GM18951 (cell line): ENCODE results near the gene OPRL1.
A peak's percentile ranks its signal among the peaks of the same experiment; 100 is the strongest.

Experiments used
- POLR2A ChIP-seq: IDR thresholded peaks from 4 replicates; pipeline ENCODE4 v1.6.1; 2011; ENCODE audit warnings: mild to moderate bottlenecking; ENCODE audit not compliant: insufficient read length, insufficient read depth; ENCODE audit errors: extremely low read depth
- in situ Hi-C: fragments of 300-500 bp; cut with MboI; formaldehyde crosslinking; loops from one replicate; pipeline ENCODE4 v1.12.0; 2022; ENCODE audit warnings: low sequenced_read_pairs, mixed read lengths, inconsistent platforms; ENCODE audit not compliant: unreplicated experiment

The OPRL1 gene

GRCh38 chr20:64076061-64076997 is 3.6 kb upstream of the OPRL1 start:
- no peak for TF ChIP-seq POLR2A
- in situ Hi-C loops = no loop called here

- in situ Hi-C loops = no loop called here
- TF ChIP-seq POLR2A = peak; percentile 51
Measured at GRCh38 chr20:64077094-64077493, 2.8 kb upstream of the OPRL1 start.

- in situ Hi-C loops = no loop called here
- no peak for TF ChIP-seq POLR2A
Measured at GRCh38 chr20:64077541-64077875, 2.4 kb upstream of the OPRL1 start.

GRCh38 chr20:64077876-64078551 is 1.9 kb upstream of the OPRL1 start:
- TF ChIP-seq POLR2A = peak; percentile 41

GRCh38 chr20:64078934-64079272 is 979 bp upstream of the OPRL1 start:
- no peak for TF ChIP-seq POLR2A
- in situ Hi-C loops = no loop called here

More at GRCh38 chr20:64077876-64078551, 1.9 kb upstream of the OPRL1 start:
- in situ Hi-C loops = no loop called here

- TF ChIP-seq POLR2A = peak; percentile 64
- in situ Hi-C loops = no loop called here
Measured at GRCh38 chr20:64079273-64080012, 439 bp upstream of the OPRL1 start, which contains the start of gene RGS19. Gene RGS19, minus strand, starts transcription at chr20:64079518. Its CDS starts 2,632 bp downstream, at chr20:64076886.

- no peak for TF ChIP-seq POLR2A
Measured at GRCh38 chr20:64080813-64081623, 1.1 kb downstream of the OPRL1 start.

GRCh38 chr20:64081624-64081964 is 1.7 kb downstream of the OPRL1 start:
- in situ Hi-C loops = no loop called here

More at GRCh38 chr20:64080813-64081623, 1.1 kb downstream of the OPRL1 start:
- in situ Hi-C loops = no loop called here

GRCh38 chr20:64082126-64082731 is 2.3 kb downstream of the OPRL1 start:
- no peak for TF ChIP-seq POLR2A
- in situ Hi-C loops = no loop called here

More at GRCh38 chr20:64081624-64081964, 1.7 kb downstream of the OPRL1 start:
- no peak for TF ChIP-seq POLR2A

GRCh38 chr20:64082820-64083377 is 3.0 kb downstream of the OPRL1 start:
- TF ChIP-seq POLR2A = no peak
- in situ Hi-C loops = no loop called here

GRCh38 chr20:64083378-64083803 is 3.5 kb downstream of the OPRL1 start:
- TF ChIP-seq POLR2A = no peak
- in situ Hi-C loops = no loop called here

- in situ Hi-C loops = no loop called here
- TF ChIP-seq POLR2A = no peak
Measured at GRCh38 chr20:64083804-64084684, 4.2 kb downstream of the OPRL1 start, which contains the start of gene LKAAEAR1. Gene LKAAEAR1, minus strand, starts transcription at chr20:64084398. Its CDS starts 179 bp downstream, at chr20:64084219.
